Measurements from ENCODE around the gene WBP1.

WBP1 gene

GRCh38 chr2:74499267-74499939, 41.2 kb downstream of the WBP1 start, which contains the start of gene LBX2:
Gene LBX2, minus strand, starts transcription at chr2:74499603. Its CDS starts 66 bp downstream, at chr2:74499537.
- no peak within 1 kb of the TSS for H3K27ac ChIP-seq (ENCODE audit: low read depth, low read length)
- no peak within 1 kb of the TSS for H3K9ac ChIP-seq (ENCODE audit: low read length)
- peaks cover 32% of the 10 kb centered on the region for H3K27me3 ChIP-seq (ENCODE audit: control insufficient read depth, insufficient read depth, low read length)
- peak within 1 kb of the TSS; percentile 68 for H3K4me3 ChIP-seq (ENCODE audit: low read length)
- no peaks in the 10 kb centered on the region for H3K36me3 ChIP-seq (ENCODE audit: control insufficient read depth, insufficient read depth, low read length)
- H3K4me1 ChIP-seq (ENCODE audit: control insufficient read depth, insufficient read depth, low read length) = peaks cover 11% of the 10 kb centered on the region

GRCh38 chr2:74499940-74500577, 41.8 kb downstream of the WBP1 start:
- Histone ChIP-seq H3K27ac (ENCODE audit: low read depth, low read length) (no peak overlapping the region), H3K27me3 (ENCODE audit: control insufficient read depth, insufficient read depth, low read length) (peaks cover 32% of the 10 kb centered on the region), H3K4me1 (ENCODE audit: control insufficient read depth, insufficient read depth, low read length) (peaks cover 11% of the 10 kb centered on the region), H3K36me3 (ENCODE audit: control insufficient read depth, insufficient read depth, low read length) (no peaks in the 10 kb centered on the region), H3K9ac (ENCODE audit: low read length) (no peak overlapping the region), H3K4me3 (ENCODE audit: low read length) (no peak overlapping the region)

GRCh38 chr2:74500578-74500946, 42.3 kb downstream of the WBP1 start:
- peaks cover 11% of the 10 kb centered on the region for H3K4me1 ChIP-seq (ENCODE audit: control insufficient read depth, insufficient read depth, low read length)
- H3K27me3 ChIP-seq (ENCODE audit: control insufficient read depth, insufficient read depth, low read length) = peaks cover 32% of the 10 kb centered on the region
- H3K27ac ChIP-seq (ENCODE audit: low read depth, low read length) = no peak overlapping the region
- H3K9ac ChIP-seq (ENCODE audit: low read length) = no peak overlapping the region
- no peak overlapping the region for H3K4me3 ChIP-seq (ENCODE audit: low read length)
- H3K36me3 ChIP-seq (ENCODE audit: control insufficient read depth, insufficient read depth, low read length) = no peaks in the 10 kb centered on the region

GRCh38 chr2:74501335-74502071, 43.3 kb downstream of the WBP1 start:
- no peak overlapping the region for H3K27ac ChIP-seq (ENCODE audit: low read depth, low read length)
- peaks cover 15% of the 10 kb centered on the region for H3K4me1 ChIP-seq (ENCODE audit: control insufficient read depth, insufficient read depth, low read length)
- H3K9ac ChIP-seq (ENCODE audit: low read length) = no peak overlapping the region
- no peaks in the 10 kb centered on the region for H3K36me3 ChIP-seq (ENCODE audit: control insufficient read depth, insufficient read depth, low read length)
- peaks cover 32% of the 10 kb centered on the region for H3K27me3 ChIP-seq (ENCODE audit: control insufficient read depth, insufficient read depth, low read length)
- H3K4me3 ChIP-seq (ENCODE audit: low read length) = peak overlapping the region; percentile 64

GRCh38 chr2:74502147-74502719, 44.0 kb downstream of the WBP1 start:
- Histone ChIP-seq H3K9ac (ENCODE audit: low read length) (peak overlapping the region; percentile 16), H3K27ac (ENCODE audit: low read depth, low read length) (no peak overlapping the region), H3K4me3 (ENCODE audit: low read length) (peak overlapping the region; percentile 64)

GRCh38 chr2:74502720-74503505, 44.7 kb downstream of the WBP1 start:
- H3K4me3 ChIP-seq (ENCODE audit: low read length) = peak overlapping the region; percentile 64
- H3K4me1 ChIP-seq (ENCODE audit: control insufficient read depth, insufficient read depth, low read length) = peaks cover 17% of the 10 kb centered on the region
- H3K27ac ChIP-seq (ENCODE audit: low read depth, low read length) = peak overlapping the region; percentile 54
- no peaks in the 10 kb centered on the region for H3K36me3 ChIP-seq (ENCODE audit: control insufficient read depth, insufficient read depth, low read length)
- peak overlapping the region; percentile 16 for H3K9ac ChIP-seq (ENCODE audit: low read length)
- H3K27me3 ChIP-seq (ENCODE audit: control insufficient read depth, insufficient read depth, low read length) = peaks cover 28% of the 10 kb centered on the region

More at GRCh38 chr2:74502147-74502719, 44.0 kb downstream of the WBP1 start:
- Histone ChIP-seq H3K36me3 (ENCODE audit: control insufficient read depth, insufficient read depth, low read length) (no peaks in the 10 kb centered on the region), H3K4me1 (ENCODE audit: control insufficient read depth, insufficient read depth, low read length) (peaks cover 20% of the 10 kb centered on the region), H3K27me3 (ENCODE audit: control insufficient read depth, insufficient read depth, low read length) (peaks cover 32% of the 10 kb centered on the region)

GRCh38 chr2:74503506-74504475, 45.6 kb downstream of the WBP1 start:
- Histone ChIP-seq H3K27ac (ENCODE audit: low read depth, low read length) (peak overlapping the region; percentile 54), H3K4me3 (ENCODE audit: low read length) (peak overlapping the region; percentile 64), H3K27me3 (ENCODE audit: control insufficient read depth, insufficient read depth, low read length) (peaks cover 20% of the 10 kb centered on the region), H3K9ac (ENCODE audit: low read length) (no peak overlapping the region), H3K36me3 (ENCODE audit: control insufficient read depth, insufficient read depth, low read length) (no peaks in the 10 kb centered on the region), H3K4me1 (ENCODE audit: control insufficient read depth, insufficient read depth, low read length) (peaks cover 15% of the 10 kb centered on the region)

GRCh38 chr2:74504591-74504990, 46.4 kb downstream of the WBP1 start:
- Histone ChIP-seq H3K4me1 (ENCODE audit: control insufficient read depth, insufficient read depth, low read length) (peaks cover 12% of the 10 kb centered on the region), H3K27me3 (ENCODE audit: control insufficient read depth, insufficient read depth, low read length) (peaks cover 15% of the 10 kb centered on the region), H3K36me3 (ENCODE audit: control insufficient read depth, insufficient read depth, low read length) (no peaks in the 10 kb centered on the region), H3K9ac (ENCODE audit: low read length) (no peak overlapping the region), H3K4me3 (ENCODE audit: low read length) (no peak overlapping the region), H3K27ac (ENCODE audit: low read depth, low read length) (no peak overlapping the region)

GRCh38 chr2:74505448-74506246, 47.4 kb downstream of the WBP1 start:
- Histone ChIP-seq H3K9ac (ENCODE audit: low read length) (no peak overlapping the region), H3K4me1 (ENCODE audit: control insufficient read depth, insufficient read depth, low read length) (peaks cover 12% of the 10 kb centered on the region), H3K36me3 (ENCODE audit: control insufficient read depth, insufficient read depth, low read length) (no peaks in the 10 kb centered on the region), H3K27me3 (ENCODE audit: control insufficient read depth, insufficient read depth, low read length) (peaks cover 7% of the 10 kb centered on the region), H3K4me3 (ENCODE audit: low read length) (peak overlapping the region; percentile 30), H3K27ac (ENCODE audit: low read depth, low read length) (no peak overlapping the region)

GRCh38 chr2:74507145-74507925, 49.1 kb downstream of the WBP1 start, which contains the start of gene PCGF1:
Gene PCGF1, minus strand, starts transcription at chr2:74507695. Its CDS starts 27 bp downstream, at chr2:74507668.
- Histone ChIP-seq H3K27me3 (ENCODE audit: control insufficient read depth, insufficient read depth, low read length) (peaks cover 8% of the 10 kb centered on the region), H3K4me3 (ENCODE audit: low read length) (peak within 1 kb of the TSS; percentile 89)

More at GRCh38 chr2:74507145-74507925, 49.1 kb downstream of the WBP1 start, which contains the start of gene PCGF1:
- Histone ChIP-seq H3K9ac (ENCODE audit: low read length) (peak within 1 kb of the TSS; percentile 79), H3K27ac (ENCODE audit: low read depth, low read length) (peak within 1 kb of the TSS; percentile 99), H3K36me3 (ENCODE audit: control insufficient read depth, insufficient read depth, low read length) (no peaks in the 10 kb centered on the region), H3K4me1 (ENCODE audit: control insufficient read depth, insufficient read depth, low read length) (peaks cover 12% of the 10 kb centered on the region)
